Measurements from ENCODE around the gene EXOC6B.

DNA sequence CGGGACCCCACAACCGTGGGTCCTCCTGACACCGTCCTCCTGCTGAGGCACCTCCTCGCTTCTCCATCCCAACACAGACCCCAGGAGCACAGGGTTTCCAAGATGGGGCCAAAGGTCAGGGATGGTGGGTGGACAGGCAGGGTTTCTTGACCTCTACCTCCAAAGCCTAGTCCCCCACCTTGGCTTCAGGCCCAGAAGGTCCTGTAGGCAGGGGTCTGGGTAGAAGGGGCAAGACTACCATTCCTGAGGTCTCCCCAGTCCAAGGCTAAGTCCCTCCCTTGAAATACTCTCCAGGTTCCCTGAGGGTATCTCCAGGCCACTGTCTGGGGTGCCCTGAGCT lies 685.2 kb downstream of the EXOC6B start:
- TF ChIP-seq, protein P1, sequence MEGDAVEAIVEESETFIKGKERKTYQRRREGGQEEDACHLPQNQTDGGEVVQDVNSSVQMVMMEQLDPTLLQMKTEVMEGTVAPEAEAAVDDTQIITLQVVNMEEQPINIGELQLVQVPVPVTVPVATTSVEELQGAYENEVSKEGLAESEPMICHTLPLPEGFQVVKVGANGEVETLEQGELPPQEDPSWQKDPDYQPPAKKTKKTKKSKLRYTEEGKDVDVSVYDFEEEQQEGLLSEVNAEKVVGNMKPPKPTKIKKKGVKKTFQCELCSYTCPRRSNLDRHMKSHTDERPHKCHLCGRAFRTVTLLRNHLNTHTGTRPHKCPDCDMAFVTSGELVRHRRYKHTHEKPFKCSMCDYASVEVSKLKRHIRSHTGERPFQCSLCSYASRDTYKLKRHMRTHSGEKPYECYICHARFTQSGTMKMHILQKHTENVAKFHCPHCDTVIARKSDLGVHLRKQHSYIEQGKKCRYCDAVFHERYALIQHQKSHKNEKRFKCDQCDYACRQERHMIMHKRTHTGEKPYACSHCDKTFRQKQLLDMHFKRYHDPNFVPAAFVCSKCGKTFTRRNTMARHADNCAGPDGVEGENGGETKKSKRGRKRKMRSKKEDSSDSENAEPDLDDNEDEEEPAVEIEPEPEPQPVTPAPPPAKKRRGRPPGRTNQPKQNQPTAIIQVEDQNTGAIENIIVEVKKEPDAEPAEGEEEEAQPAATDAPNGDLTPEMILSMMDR (IDR thresholded peaks at IDR 0.05), result no peak
- TF ChIP-seq POLR2A (IDR thresholded peaks at IDR 0.05), result no peak

Data from body of pancreas (tissue), 4 donors.